ENCODE results near the gene MEIS2.

The MEIS2 gene

GRCh38 chr15:36924034-36924433, 176.3 kb downstream of the MEIS2 start:
- DNase-seq, result no peak

DNA sequence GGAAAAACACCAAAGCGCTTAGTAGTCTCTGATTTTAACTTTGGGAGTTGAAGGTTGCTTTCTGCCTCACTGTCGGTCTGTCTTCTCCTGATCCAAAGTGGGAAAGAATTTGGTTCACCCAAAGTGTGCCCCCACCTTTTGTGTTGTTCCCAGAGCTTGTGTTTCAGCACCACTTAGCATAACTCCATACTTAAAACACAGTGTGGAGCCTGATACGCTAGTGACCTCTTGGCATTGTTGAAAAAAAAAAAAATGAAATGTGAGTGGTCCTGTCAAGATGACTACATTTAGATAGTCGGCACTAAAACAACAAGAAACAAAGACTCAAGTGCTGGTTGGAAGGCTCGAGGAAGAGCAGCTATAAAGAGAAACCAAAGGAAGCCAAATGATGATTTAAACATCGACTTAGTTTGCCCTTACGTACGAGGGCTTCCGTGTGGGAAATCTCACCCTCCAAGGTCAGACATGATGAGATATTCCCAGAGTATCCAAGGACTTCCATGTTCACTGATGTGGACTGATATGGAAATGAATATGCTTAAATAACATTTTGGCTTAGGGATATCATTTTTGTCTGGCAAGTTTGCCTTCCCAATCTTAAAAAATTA, 178.8 kb downstream of the MEIS2 start:
- no peak for DNase-seq

DNA sequence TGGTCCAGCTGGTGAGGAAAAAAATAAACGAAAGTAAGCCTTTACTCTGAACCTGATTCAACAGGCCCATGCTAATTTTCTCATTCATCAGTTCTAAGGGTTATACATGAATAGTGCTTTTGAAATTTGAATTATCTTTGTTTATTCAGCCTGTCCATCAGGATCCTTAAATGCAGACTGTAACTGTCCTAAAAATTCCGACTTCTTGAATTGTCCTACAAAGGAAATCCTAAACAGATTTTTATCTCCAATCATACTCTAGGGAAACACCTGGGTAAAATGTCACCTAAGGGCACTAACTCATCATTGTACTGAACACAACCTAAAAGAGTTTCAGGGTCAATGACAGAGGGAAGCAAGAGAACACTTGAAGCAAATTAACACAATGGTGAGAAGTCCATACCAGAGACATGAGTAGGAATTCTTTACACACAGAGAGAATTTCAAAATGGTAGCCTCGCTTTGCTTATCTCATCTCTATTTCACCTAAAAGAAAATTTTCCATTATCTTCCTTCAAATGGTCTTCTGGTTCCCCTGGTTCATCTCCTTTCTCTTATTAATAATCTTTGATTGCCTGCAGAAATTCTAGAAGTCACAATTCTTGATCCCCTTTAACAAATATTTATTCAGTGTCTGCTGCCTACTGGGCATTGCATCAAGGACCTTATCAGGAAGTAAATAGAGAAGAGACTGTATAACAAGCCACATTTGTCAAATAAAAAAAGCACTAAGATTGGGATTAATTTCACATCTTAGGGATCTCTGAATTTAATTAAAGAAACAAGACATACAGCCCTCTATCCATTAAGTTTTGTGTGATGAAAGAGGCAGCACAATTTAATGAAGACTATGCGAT, 182.7 kb downstream of the MEIS2 start:
- no peak for DNase-seq

DNA sequence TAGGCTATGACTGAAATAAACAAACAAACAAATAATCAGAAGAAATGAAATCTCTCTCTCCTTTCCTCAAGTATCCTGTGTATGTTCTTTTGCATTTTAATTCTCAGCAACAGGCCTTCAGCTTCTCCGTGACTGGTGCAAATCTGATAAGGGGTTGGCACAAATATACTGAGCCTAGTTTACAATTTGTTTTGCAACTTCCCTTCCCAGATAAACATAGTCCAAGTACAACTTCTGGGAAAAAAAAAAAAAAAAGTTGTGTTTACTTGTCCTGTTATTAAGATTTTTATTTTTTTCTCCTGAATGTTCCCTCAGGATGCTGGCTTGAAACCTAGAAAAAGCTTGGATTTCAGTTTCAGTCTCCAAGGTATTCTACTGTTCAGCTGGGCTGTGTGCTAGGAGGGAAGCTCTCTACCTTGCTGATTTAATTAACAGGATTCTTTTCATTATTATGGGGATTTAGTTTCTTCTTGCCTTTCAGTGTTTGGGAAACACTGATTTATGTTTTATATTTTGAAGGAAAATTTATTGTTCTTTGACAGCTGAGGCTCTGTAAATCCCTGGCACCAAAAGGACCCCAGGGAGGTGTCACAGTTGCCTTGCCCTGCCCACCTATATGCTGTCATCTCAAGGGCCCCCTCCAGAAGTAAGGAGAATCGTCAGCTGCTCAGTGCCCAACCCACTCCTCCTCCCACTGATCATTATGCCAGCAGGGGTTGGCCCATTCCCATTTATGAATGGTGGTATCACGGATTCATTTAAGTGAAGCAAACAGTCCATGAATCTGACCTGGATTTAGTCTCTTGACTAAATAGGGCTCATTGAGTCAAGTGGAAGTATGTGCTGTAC, 185.2 kb downstream of the MEIS2 start:
- DNase-seq, result no peak

GRCh38 chr15:36914466-36914865, 185.9 kb downstream of the MEIS2 start:
- DNase-seq, result no peak

GRCh38 chr15:36912311-36912712, 188.0 kb downstream of the MEIS2 start:
- no peak for DNase-seq

- no peak for DNase-seq
These were observed 188.9 kb downstream of the MEIS2 start for GRCh38 chr15:36911322-36911944.

DNA sequence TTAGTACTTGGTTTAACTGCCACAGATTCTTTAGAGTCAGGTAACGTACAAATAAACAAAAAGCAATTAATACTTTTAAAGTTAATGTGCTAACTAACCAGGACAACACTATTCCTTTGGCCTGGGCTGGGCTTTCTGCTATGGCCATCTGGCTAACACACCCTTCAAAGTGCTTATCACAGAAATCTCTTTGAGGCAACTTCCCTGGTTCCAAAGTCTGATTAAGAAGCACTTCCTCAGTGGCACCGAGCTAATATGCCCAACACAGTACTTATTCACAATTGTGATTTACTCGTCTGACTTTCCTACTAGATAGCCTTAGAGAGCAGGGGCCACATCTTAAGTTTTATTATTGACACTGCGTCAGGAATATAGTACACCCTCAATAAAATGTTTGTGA, 191.4 kb downstream of the MEIS2 start:
- no peak for DNase-seq

GRCh38 chr15:36907295-36907694, 193.1 kb downstream of the MEIS2 start:
- DNase-seq, result no peak

GRCh38 chr15:36905908-36906307, 194.4 kb downstream of the MEIS2 start:
- DNase-seq, result no peak

GRCh38 chr15:36904715-36905114, 195.6 kb downstream of the MEIS2 start:
- DNase-seq, result no peak

GRCh38 chr15:36903922-36904556, 196.3 kb downstream of the MEIS2 start:
- peak; percentile 78 for DNase-seq

DNA sequence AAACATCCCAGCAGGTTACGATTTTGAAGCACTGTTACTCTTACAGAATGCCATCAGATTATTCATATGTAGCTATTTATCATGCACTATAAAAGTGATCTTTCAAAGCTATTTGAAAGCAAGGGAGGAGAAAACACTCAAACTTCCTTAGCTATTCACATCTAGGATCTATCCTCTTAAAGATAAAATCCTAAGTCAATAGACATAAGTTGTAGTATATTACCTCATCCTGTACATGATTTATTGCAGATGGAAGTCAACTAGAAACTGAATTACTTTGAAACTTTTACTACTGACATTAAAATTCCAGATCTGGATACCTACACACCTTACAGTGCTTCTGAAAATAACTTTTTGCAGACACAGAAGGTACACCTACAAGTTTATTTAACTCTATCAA, 197.2 kb downstream of the MEIS2 start:
- no peak for DNase-seq

- DNase-seq, result no peak
These were observed 199.3 kb downstream of the MEIS2 start for GRCh38 chr15:36901012-36901411.

DNA sequence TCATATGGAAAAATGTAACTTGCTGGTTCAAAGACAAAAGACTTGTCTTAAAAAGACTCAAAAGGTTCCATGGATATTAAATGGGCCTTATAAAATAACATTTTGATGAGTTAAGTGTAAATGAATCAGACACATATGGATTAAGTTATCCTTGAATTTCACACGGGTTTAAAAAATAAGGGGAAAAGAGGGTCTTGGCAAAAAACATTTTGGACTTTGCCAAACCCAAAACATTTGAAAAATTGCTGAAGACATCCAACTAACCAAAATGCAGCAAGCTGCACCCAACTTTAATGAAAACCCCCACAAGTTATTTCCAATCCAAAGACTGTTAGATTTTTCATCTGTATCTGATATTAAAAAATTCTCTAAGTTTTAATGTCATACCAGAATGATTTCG, 200.7 kb downstream of the MEIS2 start:
- DNase-seq, result no peak

DNA sequence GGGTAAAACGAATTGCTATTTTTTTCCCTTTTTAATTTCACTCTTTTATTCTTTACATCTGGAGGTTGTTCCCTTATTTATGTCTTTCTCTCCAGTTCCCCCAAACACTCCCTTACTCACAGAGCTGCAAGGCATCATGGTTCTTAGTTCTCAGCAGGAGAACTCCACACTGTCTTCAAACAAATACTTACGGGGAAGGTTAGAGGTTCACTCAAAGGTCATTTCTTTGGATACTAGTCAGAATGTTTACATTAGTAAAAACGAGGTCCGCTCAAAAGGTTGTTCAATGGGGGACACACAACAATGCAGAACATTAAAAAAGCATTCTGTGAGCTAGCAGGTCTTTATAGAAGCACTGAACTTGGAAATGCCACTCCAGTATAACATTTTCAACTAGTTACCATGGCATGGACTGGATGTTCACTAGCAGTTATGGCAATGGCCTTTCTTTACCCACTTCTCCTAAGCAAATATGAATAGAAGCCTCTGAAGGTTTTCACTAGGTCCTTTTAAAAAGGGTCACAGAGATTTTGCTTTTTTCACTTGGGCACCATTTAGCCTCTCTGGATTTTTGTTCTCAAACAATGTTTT, 201.7 kb downstream of the MEIS2 start:
- no peak for DNase-seq

DNA sequence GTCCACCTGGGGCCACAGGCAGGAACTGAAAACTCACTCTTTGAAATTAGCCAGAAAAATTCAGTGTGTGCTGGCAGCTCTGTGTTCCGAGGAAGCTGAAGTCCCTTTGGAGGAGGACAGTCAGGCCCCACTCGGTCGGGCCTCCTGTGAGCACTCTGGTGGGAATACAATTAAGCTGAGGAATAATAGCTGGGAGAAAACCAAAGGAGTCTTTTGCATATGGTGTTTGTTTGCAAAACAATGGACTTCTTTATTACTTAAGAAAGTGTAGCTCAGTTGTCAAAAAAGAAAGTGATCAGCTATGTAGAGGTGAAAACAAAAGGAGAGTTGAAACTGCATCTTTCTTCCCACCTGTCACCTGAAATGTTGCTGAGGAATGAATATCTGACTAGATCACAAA, 202.5 kb downstream of the MEIS2 start:
- DNase-seq, result no peak

- DNase-seq, result no peak
These were observed 203.4 kb downstream of the MEIS2 start for GRCh38 chr15:36896949-36897348.

GRCh38 chr15:36894075-36894474, 206.3 kb downstream of the MEIS2 start:
- DNase-seq, result no peak

DNA sequence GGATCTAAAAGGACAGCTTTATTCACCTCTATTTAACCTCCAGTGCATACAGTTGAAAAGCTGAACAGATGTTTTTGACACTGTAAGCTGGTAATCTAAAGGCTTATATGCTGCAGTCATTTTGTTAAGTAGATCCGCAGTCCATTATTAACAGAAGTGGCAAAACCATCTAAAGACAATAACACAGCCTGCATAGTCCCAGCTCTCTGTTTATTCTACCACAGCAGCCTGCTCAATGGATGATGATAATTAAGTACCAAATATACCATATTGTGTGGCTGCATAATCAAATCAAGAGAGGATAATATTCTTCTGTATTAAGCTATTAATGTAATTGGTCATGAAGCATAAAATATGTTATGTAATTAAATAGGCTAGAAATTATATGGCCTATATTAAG, 207.1 kb downstream of the MEIS2 start:
- peak; percentile 98 for DNase-seq

GRCh38 chr15:36888011-36888992, 212.0 kb downstream of the MEIS2 start:
- DNase-seq, result no peak
